ENCODE data around the gene DDX52. TPM values are rescaled to one million over a fixed set of nuclear protein-coding genes. Genes with fewer than 3 reads are reported as not detected.
A peak's percentile ranks its signal among the peaks of the same experiment; 100 is the strongest.

Gene DDX52
- total and polyA plus RNA-seq, 2 of the 13 experiments (the other 11 are each of a cell fraction or from before 2014, with no cell fraction given): 8.9 to 36.1 TPM

- TF ChIP-seq ZBTB7B (CRISPR knock-in tag; IDR thresholded peaks at IDR 0.05) (0 out of 2 replicates have a peak, but pooled peaks have one; percentile 40), ZNF709 (CRISPR knock-in tag; IDR thresholded peaks at IDR 0.05) (peak; percentile 53; the same call in 1 of the 2 replicates), ISL2 (CRISPR knock-in tag; IDR thresholded peaks at IDR 0.05) (0 out of 2 replicates have a peak, but pooled peaks have one; percentile 40), KDM5B (CRISPR knock-in tag; IDR thresholded peaks at IDR 0.05; ENCODE audit: borderline replicate concordance) (peak; percentile 73), NKX3-1 (CRISPR knock-in tag; IDR thresholded peaks at IDR 0.05) (peak; percentile 65), AKAP8 (CRISPR knock-in tag; IDR thresholded peaks at IDR 0.05) (peak; percentile 89), ZNF143 (CRISPR knock-in tag; IDR thresholded peaks at IDR 0.05) (peak; percentile 56), GATAD2A (CRISPR knock-in tag; IDR thresholded peaks at IDR 0.05) (no peak), IRX3 (CRISPR knock-in tag; IDR thresholded peaks at IDR 0.05; ENCODE audit: borderline replicate concordance, low read depth) (peak; percentile 73; the same call in 1 of the 2 replicates), DBP (CRISPR knock-in tag; IDR thresholded peaks at IDR 0.05; ENCODE audit: not compliant biosample characterization) (peak; percentile 14), ZNF850 (CRISPR knock-in tag; conservative IDR thresholded peaks at IDR 0.05) (no peak; the same call in 1 of the 2 replicates), MED1 (CRISPR knock-in tag; IDR thresholded peaks at IDR 0.05) (peak; percentile 68), HMGXB4 (CRISPR knock-in tag; IDR thresholded peaks at IDR 0.05; ENCODE audit: borderline replicate concordance in 1 of 2, low read depth in 1 of 2) (peak; percentile 61 to 83; a peak in 3 of 4 replicates), MIXL1 (CRISPR knock-in tag; IDR thresholded peaks at IDR 0.05) (0 out of 2 replicates have a peak, but pooled peaks have one; percentile 30), TEF (CRISPR knock-in tag; IDR thresholded peaks at IDR 0.05) (no peak), CBFB (CRISPR knock-in tag; IDR thresholded peaks at IDR 0.05) (peak; percentile 85; the same call in 1 of the 2 replicates), PHF21A (CRISPR knock-in tag; IDR thresholded peaks at IDR 0.05) (peak; percentile 84), ZNF720 (CRISPR knock-in tag; IDR thresholded peaks at IDR 0.05) (no peak), PHF8 (CRISPR knock-in tag; IDR thresholded peaks at IDR 0.05) (peak; percentile 75), MLLT10 (CRISPR knock-in tag; IDR thresholded peaks at IDR 0.05) (no peak), ZNF275 (CRISPR knock-in tag; IDR thresholded peaks at IDR 0.05; ENCODE audit: borderline replicate concordance) (peak; percentile 83; the same call in 1 of the 2 replicates), POLR2AphosphoS5 (IDR thresholded peaks at IDR 0.05; ENCODE audit: low read depth, low read length) (peak; percentile 67)
These were observed 33.8 kb downstream of the DDX52 start, which contains the start of gene SYNRG (continued) for GRCh38 chr17:37609170-37610040.

Data from HepG2 (cell line).